ENCODE results near the gene WDR4. TPM values are rescaled to one million over a fixed set of nuclear protein-coding genes. Genes with fewer than 3 reads are reported as not detected.

WDR4 gene
- polyA plus RNA-seq, 1 experiment = 13.7 TPM

- Histone ChIP-seq H3K36me3 (ENCODE audit: control insufficient read depth, insufficient read depth, low read length) (peaks cover 38% of the 10 kb centered on the region), H3K4me3 (ENCODE audit: low read depth, low read length) (no peak overlapping the region), H3K27me3 (ENCODE audit: control insufficient read depth, insufficient read depth, low read length) (no peaks in the 10 kb centered on the region)
- DNase-seq (ENCODE audit: low read depth) = no peak
- ChIA-PET CTCF (no interaction called here), POLR2A (no interaction called here)
- TF ChIP-seq, protein P1, sequence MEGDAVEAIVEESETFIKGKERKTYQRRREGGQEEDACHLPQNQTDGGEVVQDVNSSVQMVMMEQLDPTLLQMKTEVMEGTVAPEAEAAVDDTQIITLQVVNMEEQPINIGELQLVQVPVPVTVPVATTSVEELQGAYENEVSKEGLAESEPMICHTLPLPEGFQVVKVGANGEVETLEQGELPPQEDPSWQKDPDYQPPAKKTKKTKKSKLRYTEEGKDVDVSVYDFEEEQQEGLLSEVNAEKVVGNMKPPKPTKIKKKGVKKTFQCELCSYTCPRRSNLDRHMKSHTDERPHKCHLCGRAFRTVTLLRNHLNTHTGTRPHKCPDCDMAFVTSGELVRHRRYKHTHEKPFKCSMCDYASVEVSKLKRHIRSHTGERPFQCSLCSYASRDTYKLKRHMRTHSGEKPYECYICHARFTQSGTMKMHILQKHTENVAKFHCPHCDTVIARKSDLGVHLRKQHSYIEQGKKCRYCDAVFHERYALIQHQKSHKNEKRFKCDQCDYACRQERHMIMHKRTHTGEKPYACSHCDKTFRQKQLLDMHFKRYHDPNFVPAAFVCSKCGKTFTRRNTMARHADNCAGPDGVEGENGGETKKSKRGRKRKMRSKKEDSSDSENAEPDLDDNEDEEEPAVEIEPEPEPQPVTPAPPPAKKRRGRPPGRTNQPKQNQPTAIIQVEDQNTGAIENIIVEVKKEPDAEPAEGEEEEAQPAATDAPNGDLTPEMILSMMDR (IDR thresholded peaks at IDR 0.05; ENCODE audit: insufficient read depth, low read depth, low read length) = no peak
Observed at GRCh38 chr21:42859891-42860230, 19.5 kb downstream of the WDR4 start.

- TF ChIP-seq, protein P1 (IDR thresholded peaks at IDR 0.05; ENCODE audit: insufficient read depth, low read depth, low read length) = no peak
- H3K27me3 ChIP-seq (ENCODE audit: control insufficient read depth, insufficient read depth, low read length) = no peaks in the 10 kb centered on the region
- no peak overlapping the region for H3K4me3 ChIP-seq (ENCODE audit: low read depth, low read length)
- DNase-seq (ENCODE audit: low read depth) = no peak
- ChIA-PET POLR2A (no interaction called here), CTCF (no interaction called here)
- H3K36me3 ChIP-seq (ENCODE audit: control insufficient read depth, insufficient read depth, low read length) = peaks cover 40% of the 10 kb centered on the region
Observed at GRCh38 chr21:42858957-42859890, 20.1 kb downstream of the WDR4 start.

DNA sequence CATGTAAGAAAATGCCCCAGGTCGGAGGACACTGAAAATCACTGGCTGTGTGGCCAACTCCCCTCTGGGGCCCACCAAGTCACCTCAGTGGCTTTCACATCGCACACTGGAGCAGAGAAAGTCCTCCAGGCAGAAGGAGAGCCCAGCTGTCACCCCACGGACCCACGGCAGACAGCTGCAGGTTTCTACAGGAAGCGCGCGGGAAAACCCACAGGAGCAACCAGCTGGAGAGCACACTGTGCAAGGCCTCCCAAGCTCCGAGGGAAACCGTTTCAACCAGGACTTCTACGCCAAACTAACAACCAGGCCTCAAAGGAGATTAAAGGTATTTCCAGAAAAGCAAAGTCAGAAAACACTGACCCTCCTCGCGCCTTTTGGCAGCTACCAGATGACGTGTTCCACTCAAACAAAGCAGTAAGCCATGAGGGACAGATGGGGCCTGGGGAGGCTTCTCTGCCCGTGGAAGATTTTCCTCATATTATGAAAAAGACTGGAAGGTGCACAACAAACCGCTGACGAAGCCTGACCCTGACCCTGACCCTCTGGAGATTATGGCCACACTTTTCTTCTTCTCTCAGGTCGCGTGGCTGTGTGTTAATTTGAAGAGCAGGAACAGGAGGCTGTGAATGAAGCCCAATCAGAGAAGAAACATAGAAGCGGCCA is 21.0 kb downstream of the WDR4 start:
- CTCF ChIA-PET = interaction anchor here (0.6 kb wide), 1 partner anchor 217 kb away, joined by 3 read pairs; no protein-coding TSS in a partner anchor
- Histone ChIP-seq H3K36me3 (ENCODE audit: control insufficient read depth, insufficient read depth, low read length) (peaks cover 46% of the 10 kb centered on the region), H3K4me3 (ENCODE audit: low read depth, low read length) (no peak overlapping the region), H3K27me3 (ENCODE audit: control insufficient read depth, insufficient read depth, low read length) (no peaks in the 10 kb centered on the region)
- POLR2A ChIA-PET = no interaction called here
- DNase-seq (ENCODE audit: low read depth) = no peak
- TF ChIP-seq, protein P1 (IDR thresholded peaks at IDR 0.05; ENCODE audit: insufficient read depth, low read depth, low read length) = no peak

DNA sequence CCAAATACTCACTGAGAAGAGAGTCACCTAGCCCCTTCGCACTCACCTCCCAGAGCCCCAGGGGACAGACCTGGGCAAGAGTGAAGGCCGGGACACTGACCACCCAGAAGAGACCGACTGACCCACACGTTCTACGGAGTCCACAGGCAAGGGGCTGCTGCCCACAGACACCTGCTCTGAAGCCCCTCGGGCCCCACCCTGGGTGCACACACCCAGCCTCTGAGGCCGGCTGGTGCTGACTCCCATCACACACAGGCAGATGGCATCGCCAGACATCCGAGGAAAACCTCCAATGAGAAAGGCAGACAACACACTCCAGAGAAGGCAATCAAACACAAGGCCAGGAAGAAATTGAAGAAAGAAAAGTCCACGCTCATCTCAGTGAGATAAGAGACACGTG is 22.1 kb downstream of the WDR4 start:
- ChIA-PET CTCF (no interaction called here), POLR2A (no interaction called here)
- no peaks in the 10 kb centered on the region for H3K27me3 ChIP-seq (ENCODE audit: control insufficient read depth, insufficient read depth, low read length)
- TF ChIP-seq, protein P1 (IDR thresholded peaks at IDR 0.05; ENCODE audit: insufficient read depth, low read depth, low read length) = no peak
- no peak overlapping the region for H3K4me3 ChIP-seq (ENCODE audit: low read depth, low read length)
- peaks cover 38% of the 10 kb centered on the region for H3K36me3 ChIP-seq (ENCODE audit: control insufficient read depth, insufficient read depth, low read length)
- DNase-seq (ENCODE audit: low read depth) = no peak

- TF ChIP-seq, protein P1 (IDR thresholded peaks at IDR 0.05; ENCODE audit: insufficient read depth, low read depth, low read length) = no peak
- peaks cover 46% of the 10 kb centered on the region for H3K36me3 ChIP-seq (ENCODE audit: control insufficient read depth, insufficient read depth, low read length)
Observed at GRCh38 chr21:42855937-42856335, 23.4 kb downstream of the WDR4 start.

More at GRCh38 chr21:42855937-42856335, 23.4 kb downstream of the WDR4 start:
- no peak for DNase-seq (ENCODE audit: low read depth)
- CTCF ChIA-PET = no interaction called here
- no peak overlapping the region for H3K4me3 ChIP-seq (ENCODE audit: low read depth, low read length)
- no peaks in the 10 kb centered on the region for H3K27me3 ChIP-seq (ENCODE audit: control insufficient read depth, insufficient read depth, low read length)
- POLR2A ChIA-PET = no interaction called here

Data from BJ (cell line).